Measurements from ENCODE around the gene RASA2. TPM values are rescaled to one million over a fixed set of nuclear protein-coding genes. Genes with fewer than 3 reads are reported as not detected.
A peak's percentile ranks its signal among the peaks of the same experiment; 100 is the strongest.

The RASA2 gene
- total RNA-seq, 1 experiment from 2014 or later = 17.1 TPM

DNA sequence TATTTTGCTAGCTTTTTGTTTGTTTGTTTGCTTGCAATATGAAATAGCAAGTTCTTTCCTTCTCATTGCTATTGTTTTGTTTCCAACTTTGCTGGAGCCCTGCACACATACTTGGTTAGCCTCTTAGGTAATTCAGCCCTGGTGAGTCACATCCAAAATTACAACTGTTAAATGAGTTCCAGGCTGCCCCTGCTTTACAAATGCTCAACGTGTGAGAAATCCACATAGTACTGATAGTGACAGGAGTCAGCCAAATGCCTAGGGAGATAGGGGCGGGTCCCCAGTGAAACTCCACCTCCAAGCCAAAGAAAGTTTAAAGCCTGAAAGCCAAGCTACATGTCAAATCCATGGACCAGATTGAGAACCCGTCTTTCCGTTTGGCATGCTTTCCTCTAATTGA lies 169.9 kb downstream of the RASA2 start:
- ChIA-PET CTCF (no interaction called here), POLR2A (ENCODE audit: unreplicated experiment) (no interaction called here)
- no peak overlapping the region for H2AFZ ChIP-seq
- 0 out of 2 replicates have a peak, but pooled peaks cover 3% of the 10 kb centered on the region for H3F3A ChIP-seq (ENCODE audit: insufficient read depth, low read depth)
- intact Hi-C loops (cut with micrococcal nuclease; ENCODE audit: unreplicated experiment) = no loop called here
- H3K9me3 ChIP-seq (ENCODE audit: insufficient read depth, low read depth) = no peaks in the 10 kb centered on the region
- peaks cover 47% of the 10 kb centered on the region for H3K27me3 ChIP-seq (ENCODE audit: insufficient read depth, low read depth)
- H4K20me1 ChIP-seq (ENCODE audit: insufficient read depth) = no peaks in the 10 kb centered on the region
- no peak overlapping the region for H3K4me2 ChIP-seq
- TF ChIP-seq, protein P1, sequence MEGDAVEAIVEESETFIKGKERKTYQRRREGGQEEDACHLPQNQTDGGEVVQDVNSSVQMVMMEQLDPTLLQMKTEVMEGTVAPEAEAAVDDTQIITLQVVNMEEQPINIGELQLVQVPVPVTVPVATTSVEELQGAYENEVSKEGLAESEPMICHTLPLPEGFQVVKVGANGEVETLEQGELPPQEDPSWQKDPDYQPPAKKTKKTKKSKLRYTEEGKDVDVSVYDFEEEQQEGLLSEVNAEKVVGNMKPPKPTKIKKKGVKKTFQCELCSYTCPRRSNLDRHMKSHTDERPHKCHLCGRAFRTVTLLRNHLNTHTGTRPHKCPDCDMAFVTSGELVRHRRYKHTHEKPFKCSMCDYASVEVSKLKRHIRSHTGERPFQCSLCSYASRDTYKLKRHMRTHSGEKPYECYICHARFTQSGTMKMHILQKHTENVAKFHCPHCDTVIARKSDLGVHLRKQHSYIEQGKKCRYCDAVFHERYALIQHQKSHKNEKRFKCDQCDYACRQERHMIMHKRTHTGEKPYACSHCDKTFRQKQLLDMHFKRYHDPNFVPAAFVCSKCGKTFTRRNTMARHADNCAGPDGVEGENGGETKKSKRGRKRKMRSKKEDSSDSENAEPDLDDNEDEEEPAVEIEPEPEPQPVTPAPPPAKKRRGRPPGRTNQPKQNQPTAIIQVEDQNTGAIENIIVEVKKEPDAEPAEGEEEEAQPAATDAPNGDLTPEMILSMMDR (conservative IDR thresholded peaks at IDR 0.05) = no peak
- no peak for TF ChIP-seq EZH2 (IDR thresholded peaks at IDR 0.05; ENCODE audit: low read depth)
- no TSS peak for BruUV-seq (replicated peaks)
- H3K4me1 ChIP-seq (replicated peaks; ENCODE audit: insufficient read depth) = no peaks in the 10 kb centered on the region
- H3K4me3 ChIP-seq = no peak overlapping the region
- DNase-seq = peak in 1 of 2 experiments; percentile 59
- no peak overlapping the region for H3K27ac ChIP-seq
- no peaks in the 10 kb centered on the region for H3K79me2 ChIP-seq (ENCODE audit: low read depth)
- no peaks in the 10 kb centered on the region for H3K9me2 ChIP-seq (ENCODE audit: insufficient read depth)
- no peaks in the 10 kb centered on the region for H3K36me3 ChIP-seq (ENCODE audit: low read depth)

DNA sequence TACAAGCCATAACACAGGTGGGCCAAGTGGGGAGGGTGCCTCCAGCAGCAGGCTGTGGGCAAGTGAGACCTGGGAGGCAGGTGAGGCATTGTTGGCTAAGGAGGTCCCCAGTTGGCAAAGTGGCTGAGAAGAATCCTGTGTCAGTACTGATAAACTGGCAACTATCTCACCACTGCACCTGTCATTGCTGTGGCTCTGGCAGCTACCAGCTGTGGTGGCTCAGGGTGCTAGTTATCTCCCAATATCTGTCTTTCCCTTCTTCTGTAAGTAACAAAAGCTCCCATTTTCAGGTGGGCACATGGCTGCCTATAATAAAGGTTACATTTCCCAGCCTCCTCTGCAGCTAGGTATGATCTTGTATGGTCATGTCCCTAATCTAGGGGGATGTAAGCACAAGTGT lies 170.7 kb downstream of the RASA2 start:
- Histone ChIP-seq H2AFZ (no peak overlapping the region), H3K27me3 (ENCODE audit: insufficient read depth, low read depth) (peaks cover 54% of the 10 kb centered on the region), H3K27ac (no peak overlapping the region), H3K79me2 (ENCODE audit: low read depth) (no peaks in the 10 kb centered on the region), H4K20me1 (ENCODE audit: insufficient read depth) (no peaks in the 10 kb centered on the region), H3K4me2 (no peak overlapping the region), H3K4me1 (replicated peaks; ENCODE audit: insufficient read depth) (no peaks in the 10 kb centered on the region), H3K4me3 (no peak overlapping the region), H3F3A (ENCODE audit: insufficient read depth, low read depth) (0 out of 2 replicates have a peak, but pooled peaks cover 3% of the 10 kb centered on the region), H3K9me3 (ENCODE audit: insufficient read depth, low read depth) (no peaks in the 10 kb centered on the region), H3K9me2 (ENCODE audit: insufficient read depth) (no peaks in the 10 kb centered on the region), H3K36me3 (ENCODE audit: low read depth) (no peaks in the 10 kb centered on the region)
- no TSS peak for BruUV-seq (replicated peaks)
- TF ChIP-seq EZH2 (IDR thresholded peaks at IDR 0.05; ENCODE audit: low read depth) = no peak
- TF ChIP-seq, protein P1 (conservative IDR thresholded peaks at IDR 0.05) = no peak
- no peak for DNase-seq
- POLR2A ChIA-PET (ENCODE audit: unreplicated experiment) = interaction anchor here (0.6 kb wide), 1 partner anchor 21 kb away, joined by 8 read pairs; no protein-coding TSS in a partner anchor
- intact Hi-C loops (cut with micrococcal nuclease; ENCODE audit: unreplicated experiment) = no loop called here
- CTCF ChIA-PET = no interaction called here

DNA sequence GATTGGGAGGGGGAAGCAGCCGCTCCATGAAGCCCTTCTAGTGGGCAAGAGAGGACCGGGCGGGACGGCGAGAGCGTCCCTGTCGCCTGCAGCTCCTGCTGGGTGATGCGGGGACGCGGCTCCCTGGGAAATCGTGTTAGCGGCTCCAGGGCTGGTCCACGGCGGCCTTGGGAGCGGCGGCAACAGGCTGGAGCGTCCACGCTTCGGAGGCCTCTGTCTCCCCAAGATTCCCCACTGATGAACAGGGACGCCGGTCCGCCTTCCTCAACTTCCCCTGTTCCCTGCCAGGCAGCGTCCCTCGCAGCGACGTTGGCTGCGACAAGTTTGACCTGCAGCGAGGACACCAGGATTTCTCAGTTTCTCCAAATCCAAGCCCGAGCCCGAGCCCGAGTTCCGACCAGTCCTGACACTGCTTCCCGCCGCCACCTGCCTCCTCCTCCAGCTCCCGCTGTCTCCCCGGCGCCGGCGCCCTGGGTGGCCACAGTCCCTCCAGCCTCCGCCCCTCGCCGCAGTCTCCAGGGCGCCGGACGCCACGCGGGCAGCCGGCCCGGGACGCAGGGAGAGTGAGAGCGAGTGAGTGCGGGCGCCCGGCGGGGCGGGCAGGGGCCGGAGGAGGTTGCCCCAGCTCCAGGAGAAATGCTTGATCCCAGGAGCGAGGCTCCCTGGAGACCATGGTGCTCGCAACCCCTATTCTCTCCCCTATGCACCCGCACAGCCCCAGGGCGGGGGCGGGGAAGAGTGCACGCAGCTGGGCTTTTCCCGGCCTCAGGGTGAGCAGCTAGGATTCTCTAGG lies 173.2 kb downstream of the RASA2 start:
- ChIA-PET POLR2A (ENCODE audit: unreplicated experiment) (no interaction called here), CTCF (interaction anchor here (0.6 kb wide), 2 partner anchors 67 to 428 kb away, joined by 3 to 8 read pairs; no protein-coding TSS in a partner anchor)
- H2AFZ ChIP-seq = peak overlapping the region; percentile 81
- H3F3A ChIP-seq (ENCODE audit: insufficient read depth, low read depth) = 0 out of 2 replicates have a peak, but pooled peaks cover 3% of the 10 kb centered on the region
- peak overlapping the region; percentile 97 for H3K4me2 ChIP-seq
- peak; percentile 64; the same call in 1 of the 2 replicates for TF ChIP-seq EZH2 (IDR thresholded peaks at IDR 0.05; ENCODE audit: low read depth)
- TF ChIP-seq, protein P1 (conservative IDR thresholded peaks at IDR 0.05) = no peak
- intact Hi-C loops (cut with micrococcal nuclease; ENCODE audit: unreplicated experiment) = no loop called here
- H3K27me3 ChIP-seq (ENCODE audit: insufficient read depth, low read depth) = peaks cover 70% of the 10 kb centered on the region
- no peaks in the 10 kb centered on the region for H3K79me2 ChIP-seq (ENCODE audit: low read depth)
- H3K4me1 ChIP-seq (replicated peaks; ENCODE audit: insufficient read depth) = no peaks in the 10 kb centered on the region
- peak in 1 of 2 experiments; percentile 53 for DNase-seq
- no peaks in the 10 kb centered on the region for H3K36me3 ChIP-seq (ENCODE audit: low read depth)
- BruUV-seq (replicated peaks) = no TSS peak
- peak overlapping the region; percentile 58 for H3K4me3 ChIP-seq
- no peaks in the 10 kb centered on the region for H3K9me3 ChIP-seq (ENCODE audit: insufficient read depth, low read depth)
- H3K27ac ChIP-seq = no peak overlapping the region
- H3K9me2 ChIP-seq (ENCODE audit: insufficient read depth) = no peaks in the 10 kb centered on the region
- no peaks in the 10 kb centered on the region for H4K20me1 ChIP-seq (ENCODE audit: insufficient read depth)

Measured in PC-9 (cell line).